ENCODE measurements around the gene ASB2. TPM values are rescaled to one million over a fixed set of nuclear protein-coding genes. Genes with fewer than 3 reads are reported as not detected.

Gene ASB2
- total RNA-seq, 1 experiment from 2014 or later: not detected

GRCh38 chr14:94016446-94016976, 40.1 kb upstream of the ASB2 start:
- TF ChIP-seq EZH2 (IDR thresholded peaks at IDR 0.05; ENCODE audit: borderline replicate concordance, low read depth, low read length, poor library complexity, severe bottlenecking): no peak
- TF ChIP-seq, protein P1, sequence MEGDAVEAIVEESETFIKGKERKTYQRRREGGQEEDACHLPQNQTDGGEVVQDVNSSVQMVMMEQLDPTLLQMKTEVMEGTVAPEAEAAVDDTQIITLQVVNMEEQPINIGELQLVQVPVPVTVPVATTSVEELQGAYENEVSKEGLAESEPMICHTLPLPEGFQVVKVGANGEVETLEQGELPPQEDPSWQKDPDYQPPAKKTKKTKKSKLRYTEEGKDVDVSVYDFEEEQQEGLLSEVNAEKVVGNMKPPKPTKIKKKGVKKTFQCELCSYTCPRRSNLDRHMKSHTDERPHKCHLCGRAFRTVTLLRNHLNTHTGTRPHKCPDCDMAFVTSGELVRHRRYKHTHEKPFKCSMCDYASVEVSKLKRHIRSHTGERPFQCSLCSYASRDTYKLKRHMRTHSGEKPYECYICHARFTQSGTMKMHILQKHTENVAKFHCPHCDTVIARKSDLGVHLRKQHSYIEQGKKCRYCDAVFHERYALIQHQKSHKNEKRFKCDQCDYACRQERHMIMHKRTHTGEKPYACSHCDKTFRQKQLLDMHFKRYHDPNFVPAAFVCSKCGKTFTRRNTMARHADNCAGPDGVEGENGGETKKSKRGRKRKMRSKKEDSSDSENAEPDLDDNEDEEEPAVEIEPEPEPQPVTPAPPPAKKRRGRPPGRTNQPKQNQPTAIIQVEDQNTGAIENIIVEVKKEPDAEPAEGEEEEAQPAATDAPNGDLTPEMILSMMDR (conservative IDR thresholded peaks at IDR 0.05; ENCODE audit: low read depth, low read length): no peak
- ChIA-PET CTCF (no interaction called here), POLR2A (ENCODE audit: low non-redundant PET) (no interaction called here)
- Histone ChIP-seq H3K4me3 (ENCODE audit: low read depth, low read length, poor library complexity, severe bottlenecking) (no peak overlapping the region), H3K36me3 (ENCODE audit: insufficient read depth, low read length, poor library complexity, severe bottlenecking) (no peaks in the 10 kb centered on the region), H3K27ac (ENCODE audit: low read depth, low read length, poor library complexity, severe bottlenecking) (no peak overlapping the region), H3K27me3 (replicated peaks; ENCODE audit: insufficient read depth, low read depth, low read length, poor library complexity) (no peaks in the 10 kb centered on the region), H3K9me3 (ENCODE audit: low read depth, low read length, poor library complexity, severe bottlenecking) (no peaks in the 10 kb centered on the region), H3K4me1 (ENCODE audit: insufficient read depth, low read length, poor library complexity, severe bottlenecking) (no peaks in the 10 kb centered on the region)
- intact Hi-C loops (cut with micrococcal nuclease; ENCODE audit: unreplicated experiment): no loop called here
- BruUV-seq (replicated peaks): no TSS peak
- DNase-seq (ENCODE audit: low spot score): no peak

GRCh38 chr14:94015223-94015622, 38.9 kb upstream of the ASB2 start:
- H3K4me1 ChIP-seq (ENCODE audit: insufficient read depth, low read length, poor library complexity, severe bottlenecking): no peaks in the 10 kb centered on the region
- H3K4me3 ChIP-seq (ENCODE audit: low read depth, low read length, poor library complexity, severe bottlenecking): no peak overlapping the region
- intact Hi-C loops (cut with micrococcal nuclease; ENCODE audit: unreplicated experiment): no loop called here
- POLR2A ChIA-PET (ENCODE audit: low non-redundant PET): no interaction called here
- BruUV-seq (replicated peaks): no TSS peak
- H3K27ac ChIP-seq (ENCODE audit: low read depth, low read length, poor library complexity, severe bottlenecking): no peak overlapping the region
- H3K36me3 ChIP-seq (ENCODE audit: insufficient read depth, low read length, poor library complexity, severe bottlenecking): no peaks in the 10 kb centered on the region
- DNase-seq (ENCODE audit: low spot score): no peak
- H3K9me3 ChIP-seq (ENCODE audit: low read depth, low read length, poor library complexity, severe bottlenecking): no peaks in the 10 kb centered on the region
- TF ChIP-seq, protein P1 (conservative IDR thresholded peaks at IDR 0.05; ENCODE audit: low read depth, low read length): no peak
- TF ChIP-seq EZH2 (IDR thresholded peaks at IDR 0.05; ENCODE audit: borderline replicate concordance, low read depth, low read length, poor library complexity, severe bottlenecking): no peak
- CTCF ChIA-PET: no interaction called here
- H3K27me3 ChIP-seq (replicated peaks; ENCODE audit: insufficient read depth, low read depth, low read length, poor library complexity): no peaks in the 10 kb centered on the region

GRCh38 chr14:94014382-94014781, 38.0 kb upstream of the ASB2 start:
- no peaks in the 10 kb centered on the region for H3K36me3 ChIP-seq (ENCODE audit: insufficient read depth, low read length, poor library complexity, severe bottlenecking)
- H3K4me1 ChIP-seq (ENCODE audit: insufficient read depth, low read length, poor library complexity, severe bottlenecking): no peaks in the 10 kb centered on the region
- CTCF ChIA-PET: no interaction called here
- no peaks in the 10 kb centered on the region for H3K9me3 ChIP-seq (ENCODE audit: low read depth, low read length, poor library complexity, severe bottlenecking)
- no peak overlapping the region for H3K27ac ChIP-seq (ENCODE audit: low read depth, low read length, poor library complexity, severe bottlenecking)
- no peak for DNase-seq (ENCODE audit: low spot score)
- intact Hi-C loops (cut with micrococcal nuclease; ENCODE audit: unreplicated experiment): no loop called here
- POLR2A ChIA-PET (ENCODE audit: low non-redundant PET): no interaction called here
- no TSS peak for BruUV-seq (replicated peaks)
- no peak overlapping the region for H3K4me3 ChIP-seq (ENCODE audit: low read depth, low read length, poor library complexity, severe bottlenecking)
- H3K27me3 ChIP-seq (replicated peaks; ENCODE audit: insufficient read depth, low read depth, low read length, poor library complexity): no peaks in the 10 kb centered on the region
- TF ChIP-seq EZH2 (IDR thresholded peaks at IDR 0.05; ENCODE audit: borderline replicate concordance, low read depth, low read length, poor library complexity, severe bottlenecking): no peak
- TF ChIP-seq, protein P1 (conservative IDR thresholded peaks at IDR 0.05; ENCODE audit: low read depth, low read length): no peak

Data from A673 (cell line).